SK-N-MC (cell line): Measurements from ENCODE around the gene TTC17.

Experiments
- EZH2 ChIP-seq: fragments of 200-600 bp; sonication (generic); IDR thresholded peaks from one replicate; pipeline ENCODE4 v1.6.1; 2017; ENCODE audit warnings: antibody characterized with exemption
- FOXP2 ChIP-seq: optimal IDR thresholded peaks from 2 replicates; pipeline ENCODE3; 2011; ENCODE audit warnings: mild to moderate bottlenecking, moderate library complexity; ENCODE audit not compliant: insufficient read depth; ENCODE audit errors: extremely low read length, control extremely low read depth
- POLR2AphosphoS5 ChIP-seq: IDR thresholded peaks from 2 replicates; pipeline ENCODE4 v1.6.1; 2012; ENCODE audit warnings: mild to moderate bottlenecking, low read depth, low read length, borderline replicate concordance

GRCh38 chr11:43341159-43341558 is 17.6 kb upstream of the TTC17 start:
- TF ChIP-seq POLR2AphosphoS5 (no peak), EZH2 (no peak), FOXP2 (no peak)
